ENCODE results near the gene GDPD5. TPM values are rescaled to one million over a fixed set of nuclear protein-coding genes. Genes with fewer than 3 reads are reported as not detected.

GDPD5 gene
- total RNA-seq, 2 donors from 2014 or later = 3.0 to 8.6 TPM

GRCh38 chr11:75399344-75400145 is 126.2 kb downstream of the GDPD5 start, which contains the start of gene RPS3:
Gene RPS3, plus strand, starts transcription at chr11:75399518. Its CDS starts 30 bp downstream, at chr11:75399548.
- Histone ChIP-seq H3K27ac (ENCODE audit: low read depth, low read length) (peak within 1 kb of the TSS; percentile 95), H3K9me3 (ENCODE audit: control insufficient read depth, low read length) (no peaks in the 10 kb centered on the region), H3K9ac (ENCODE audit: extremely low read depth, low read length, poor library complexity, severe bottlenecking) (peak within 1 kb of the TSS; percentile 99), H3K4me3 (ENCODE audit: low read length) (peak within 1 kb of the TSS; percentile 95), H3K4me1 (ENCODE audit: control insufficient read depth, insufficient read depth, low read length) (peaks cover 21% of the 10 kb centered on the region), H3K27me3 (ENCODE audit: control insufficient read depth, insufficient read depth, low read length, poor library complexity, severe bottlenecking) (no peaks in the 10 kb centered on the region), H3K36me3 (ENCODE audit: control insufficient read depth, insufficient read depth, low read length) (peaks cover 46% of the 10 kb centered on the region)
- peaks cover 54% of the 10 kb centered on the region for H3K4me1 Mint-ChIP-seq
- 0% methylated on average over 29 to 55 of the region's 55 CpGs for WGBS, 2 experiments (ENCODE audit: insufficient coverage in 1 of 2, insufficient read length in 1 of 2)
- peak; percentile 52 for TF ChIP-seq CTCF (conservative IDR thresholded peaks at IDR 0.05)
- peak within 1 kb of the TSS; percentile 99 for H3K4me3 Mint-ChIP-seq
- H3K36me3 Mint-ChIP-seq (ENCODE audit: low read depth) = peaks cover 49% of the 10 kb centered on the region
- H3K27ac Mint-ChIP-seq = peak within 1 kb of the TSS; percentile 99
- no peaks in the 10 kb centered on the region for H3K27me3 Mint-ChIP-seq (ENCODE audit: insufficient read depth)
- peak; percentile 95 for DNase-seq
- H3K9me3 Mint-ChIP-seq = no peaks in the 10 kb centered on the region

- Histone ChIP-seq H3K9me3 (ENCODE audit: control insufficient read depth, low read length) (no peaks in the 10 kb centered on the region), H3K27ac (ENCODE audit: low read depth, low read length) (no peak overlapping the region), H3K4me1 (ENCODE audit: control insufficient read depth, insufficient read depth, low read length) (peaks cover 15% of the 10 kb centered on the region), H3K27me3 (ENCODE audit: control insufficient read depth, insufficient read depth, low read length, poor library complexity, severe bottlenecking) (no peaks in the 10 kb centered on the region), H3K36me3 (ENCODE audit: control insufficient read depth, insufficient read depth, low read length) (peaks cover 39% of the 10 kb centered on the region), H3K9ac (ENCODE audit: extremely low read depth, low read length, poor library complexity, severe bottlenecking) (no peak overlapping the region), H3K4me3 (ENCODE audit: low read length) (no peak overlapping the region)
- no peak for TF ChIP-seq CTCF (conservative IDR thresholded peaks at IDR 0.05)
- Mint-ChIP-seq H3K27me3 (ENCODE audit: insufficient read depth) (no peaks in the 10 kb centered on the region), H3K9me3 (no peaks in the 10 kb centered on the region), H3K36me3 (ENCODE audit: low read depth) (peaks cover 43% of the 10 kb centered on the region), H3K27ac (peak overlapping the region; percentile 99), H3K4me1 (peaks cover 54% of the 10 kb centered on the region), H3K4me3 (peak overlapping the region; percentile 99)
- no peak for DNase-seq
- 75 to 84% methylated on average over 6 to 8 of the region's 8 CpGs for WGBS, 2 experiments (ENCODE audit: insufficient coverage in 1 of 2, insufficient read length in 1 of 2)
These were observed 126.8 kb downstream of the GDPD5 start for GRCh38 chr11:75398906-75399305.

- peak overlapping the region; percentile 49 for H3K27ac Mint-ChIP-seq
- DNase-seq = no peak
These were observed 131.5 kb downstream of the GDPD5 start for GRCh38 chr11:75394085-75394840.

More at GRCh38 chr11:75394085-75394840, 131.5 kb downstream of the GDPD5 start:
- H3K36me3 Mint-ChIP-seq (ENCODE audit: low read depth) = no peaks in the 10 kb centered on the region
- Histone ChIP-seq H3K36me3 (ENCODE audit: control insufficient read depth, insufficient read depth, low read length) (no peaks in the 10 kb centered on the region), H3K4me3 (ENCODE audit: low read length) (no peak overlapping the region), H3K27me3 (ENCODE audit: control insufficient read depth, insufficient read depth, low read length, poor library complexity, severe bottlenecking) (no peaks in the 10 kb centered on the region), H3K9ac (ENCODE audit: extremely low read depth, low read length, poor library complexity, severe bottlenecking) (no peak overlapping the region), H3K27ac (ENCODE audit: low read depth, low read length) (no peak overlapping the region), H3K9me3 (ENCODE audit: control insufficient read depth, low read length) (no peaks in the 10 kb centered on the region), H3K4me1 (ENCODE audit: control insufficient read depth, insufficient read depth, low read length) (no peaks in the 10 kb centered on the region)
- no peak overlapping the region for H3K4me3 Mint-ChIP-seq
- 81 to 83% methylated on average over 7 to 8 of the region's 8 CpGs for WGBS, 2 experiments (ENCODE audit: insufficient coverage in 1 of 2, insufficient read length in 1 of 2)
- no peak for TF ChIP-seq CTCF (conservative IDR thresholded peaks at IDR 0.05)
- H3K27me3 Mint-ChIP-seq (ENCODE audit: insufficient read depth) = no peaks in the 10 kb centered on the region
- peaks cover 26% of the 10 kb centered on the region for H3K4me1 Mint-ChIP-seq
- no peaks in the 10 kb centered on the region for H3K9me3 Mint-ChIP-seq
